ENCODE data around the gene FGF14. TPM values are rescaled to one million over a fixed set of nuclear protein-coding genes. Genes with fewer than 3 reads are reported as not detected.

The FGF14 gene
- total and polyA plus RNA-seq, 2 donors (not counting 1 experiment from before 2014, with no cell fraction given): under 0.01 TPM; not detected in 1

GRCh38 chr13:102136735-102137296 lies 265.0 kb downstream of the FGF14 start:
- DNase-seq: no peak
- Mint-ChIP-seq H3K4me1 (no peaks in the 10 kb centered on the region), H3K9me3 (ENCODE audit: insufficient read depth) (no peaks in the 10 kb centered on the region), H3K4me3 (no peak overlapping the region), H3K27me3 (no peaks in the 10 kb centered on the region), H3K27ac (no peak overlapping the region)
- Histone ChIP-seq H3K9me3 (ENCODE audit: control extremely low read depth in 1 of 3, control insufficient read depth in 2 of 3, insufficient read depth in 1 of 3, low read length in 2 of 3) (no peaks in the 10 kb centered on the region), H3K79me2 (ENCODE audit: control insufficient read depth, insufficient read depth, low read length) (no peaks in the 10 kb centered on the region), H3K4me1 (ENCODE audit: control insufficient read depth in 2 of 2, insufficient read depth in 2 of 2, low read length in 2 of 2) (no peaks in the 10 kb centered on the region), H3K9ac (ENCODE audit: low read length) (no peak overlapping the region), H3K27ac (ENCODE audit: low read length in 2 of 2) (no peak overlapping the region), H4K20me1 (ENCODE audit: control insufficient read depth, insufficient read depth, low read length, poor library complexity, severe bottlenecking) (no peaks in the 10 kb centered on the region), H2AFZ (ENCODE audit: insufficient read depth, low read depth, low read length, poor library complexity, severe bottlenecking) (no peak overlapping the region), H3K4me3 (ENCODE audit: control extremely low read depth in 1 of 5, extremely low read depth in 1 of 5, insufficient read depth in 1 of 5, low read depth in 2 of 5, low read length in 4 of 5) (no peak overlapping the region), H3K36me3 (replicated peaks in 1 of 2; ENCODE audit: control extremely low read depth in 1 of 2, control insufficient read depth in 1 of 2, extremely low read depth in 1 of 2, insufficient read depth in 2 of 2, low read length in 1 of 2) (no peaks in the 10 kb centered on the region), H3K27me3 (replicated peaks in 1 of 4; ENCODE audit: control extremely low read depth in 1 of 4, control insufficient read depth in 3 of 4, insufficient read depth in 4 of 4, low read length in 3 of 4) (no peaks in the 10 kb centered on the region), H3K4me2 (replicated peaks; ENCODE audit: low read depth, low read length, poor library complexity, severe bottlenecking) (no peak overlapping the region)
- ChIA-PET CTCF (interaction anchor here (1.2 kb wide), 1 partner anchor 12 kb away, joined by 3 read pairs; no protein-coding TSS in a partner anchor), POLR2A (no interaction called here)
- intact Hi-C loops (cut with micrococcal nuclease): no loop called here
- TF ChIP-seq EZH2 (IDR thresholded peaks at IDR 0.05; ENCODE audit: borderline replicate concordance, insufficient read depth, low read depth, low read length, poor library complexity, severe bottlenecking) (no peak), CTCF (IDR thresholded peaks at IDR 0.05) (no peak)
- ATAC-seq (ENCODE audit: low read depth): no peak
- 93% methylated on average over 2 of the region's 3 CpGs for WGBS (ENCODE audit: insufficient coverage)

- Histone ChIP-seq H3K27me3 (replicated peaks in 1 of 4; ENCODE audit: control extremely low read depth in 1 of 4, control insufficient read depth in 3 of 4, insufficient read depth in 4 of 4, low read length in 3 of 4) (no peaks in the 10 kb centered on the region), H3K9ac (ENCODE audit: low read length) (no peak overlapping the region), H3K36me3 (replicated peaks in 1 of 2; ENCODE audit: control extremely low read depth in 1 of 2, control insufficient read depth in 1 of 2, extremely low read depth in 1 of 2, insufficient read depth in 2 of 2, low read length in 1 of 2) (no peaks in the 10 kb centered on the region), H4K20me1 (ENCODE audit: control insufficient read depth, insufficient read depth, low read length, poor library complexity, severe bottlenecking) (no peaks in the 10 kb centered on the region), H2AFZ (ENCODE audit: insufficient read depth, low read depth, low read length, poor library complexity, severe bottlenecking) (no peak overlapping the region), H3K79me2 (ENCODE audit: control insufficient read depth, insufficient read depth, low read length) (no peaks in the 10 kb centered on the region), H3K9me3 (ENCODE audit: control extremely low read depth in 1 of 3, control insufficient read depth in 2 of 3, insufficient read depth in 1 of 3, low read length in 2 of 3) (no peaks in the 10 kb centered on the region), H3K27ac (ENCODE audit: low read length in 2 of 2) (no peak overlapping the region), H3K4me1 (ENCODE audit: control insufficient read depth in 2 of 2, insufficient read depth in 2 of 2, low read length in 2 of 2) (no peaks in the 10 kb centered on the region), H3K4me2 (replicated peaks; ENCODE audit: low read depth, low read length, poor library complexity, severe bottlenecking) (no peak overlapping the region), H3K4me3 (ENCODE audit: control extremely low read depth in 1 of 5, extremely low read depth in 1 of 5, insufficient read depth in 1 of 5, low read depth in 2 of 5, low read length in 4 of 5) (no peak overlapping the region)
- ATAC-seq (ENCODE audit: low read depth) (no peak), DNase-seq (no peak)
- TF ChIP-seq CTCF (IDR thresholded peaks at IDR 0.05) (no peak), EZH2 (IDR thresholded peaks at IDR 0.05; ENCODE audit: borderline replicate concordance, insufficient read depth, low read depth, low read length, poor library complexity, severe bottlenecking) (no peak)
- Mint-ChIP-seq H3K27me3 (no peaks in the 10 kb centered on the region), H3K4me1 (no peaks in the 10 kb centered on the region), H3K9me3 (ENCODE audit: insufficient read depth) (no peaks in the 10 kb centered on the region), H3K4me3 (no peak overlapping the region), H3K27ac (no peak overlapping the region)
- POLR2A ChIA-PET: no interaction called here
- CTCF ChIA-PET: interaction anchor here (0.8 kb wide), 1 partner anchor 8 kb away, joined by 3 read pairs; no protein-coding TSS in a partner anchor
- intact Hi-C loops (cut with micrococcal nuclease): no loop called here
- WGBS (ENCODE audit: insufficient coverage): no CpG with 5 or more reads among the region's 3 CpGs
Observed at GRCh38 chr13:102132777-102133295, 269.0 kb downstream of the FGF14 start.

All from B cell (primary cell).